WTC11 (cell line): ENCODE results near the gene C1QTNF8. TPM values are rescaled to one million over a fixed set of nuclear protein-coding genes. Genes with fewer than 3 reads are reported as not detected.

Source experiments
- ATAC-seq: fragments of 200-7000 bp; cut with Tn5 transposase; 2 replicates; pipeline ENCODE4 v1.10.0; 2021; ENCODE audit warnings: mild to moderate bottlenecking, moderate library complexity
- CTCF ChIA-PET: fragments of 300-600 bp; sonication (Branson Sonifier 250); formaldehyde crosslinking; loops from one replicate; lab custom pipeline; 2021; ENCODE audit warnings: antibody characterized with exemption; lab: Charles Lee
- POLR2A ChIA-PET: fragments of 350-600 bp; sonication (Branson Sonifier 250); formaldehyde crosslinking; loops from one replicate; lab custom pipeline; 2021; ENCODE audit warnings: antibody characterized with exemption; lab: Charles Lee
- DNase-seq: peaks from one replicate; pipeline ENCODE4 v3.0.0; 2021; ENCODE audit warnings: low spot score
- H3K27ac Mint-ChIP-seq: 2 replicates; pipeline ENCODE4 v1.8.0; 2021; ENCODE audit warnings: mixed read lengths
- H3K27me3 Mint-ChIP-seq: 2 replicates; pipeline ENCODE4 v1.8.0; 2021; ENCODE audit warnings: low read depth, mild to moderate bottlenecking, moderate library complexity, mixed read lengths
- H3K36me3 Mint-ChIP-seq: 2 replicates; pipeline ENCODE4 v1.8.0; 2021; ENCODE audit warnings: mixed read lengths
- H3K4me1 Mint-ChIP-seq: 2 replicates; pipeline ENCODE4 v1.8.0; 2022; ENCODE audit warnings: mixed read lengths
- H3K4me3 Mint-ChIP-seq: 2 replicates; pipeline ENCODE4 v1.8.0; 2021; ENCODE audit warnings: mild to moderate bottlenecking, moderate library complexity, mixed read lengths
- H3K9me3 Mint-ChIP-seq: 2 replicates; pipeline ENCODE4 v1.8.0; 2021; ENCODE audit warnings: mixed read lengths
- ATF2 ChIP-seq: sonication (generic); formaldehyde crosslinking; IDR thresholded peaks from 2 replicates; pipeline ENCODE4 v1.8.1; 2022; ENCODE audit warnings: low read depth, missing genetic modification reagents, borderline replicate concordance
- E2F5 ChIP-seq: sonication (generic); formaldehyde crosslinking; IDR thresholded peaks from 2 replicates; pipeline ENCODE4 v1.8.1; 2022; ENCODE audit warnings: mild to moderate bottlenecking, moderate library complexity, missing genetic modification reagents
- ERG ChIP-seq: fragments of 250-450 bp; sonication (Bioruptor Pico); IDR thresholded peaks from 2 replicates; pipeline ENCODE4 v1.8.0; 2021; ENCODE audit warnings: mild to moderate bottlenecking
- FOXK1 ChIP-seq: sonication (generic); formaldehyde crosslinking; IDR thresholded peaks from 2 replicates; pipeline ENCODE4 v1.8.0; 2022; ENCODE audit warnings: mild to moderate bottlenecking, moderate library complexity, missing genetic modification reagents
- GABPB1 ChIP-seq: sonication (generic); formaldehyde crosslinking; IDR thresholded peaks from 2 replicates; pipeline ENCODE4 v1.8.1; 2023; ENCODE audit warnings: mild to moderate bottlenecking, missing genetic modification reagents
- GTF2I ChIP-seq: fragments of 250-450 bp; sonication (Bioruptor Pico); conservative IDR thresholded peaks from 2 replicates; pipeline ENCODE4 v1.4.0; 2021; ENCODE audit warnings: mild to moderate bottlenecking
- MXD4 ChIP-seq: fragments of 250-450 bp; sonication (Bioruptor Pico); IDR thresholded peaks from 2 replicates; pipeline ENCODE4 v1.8.0; 2021; ENCODE audit warnings: mild to moderate bottlenecking, moderate library complexity, borderline replicate concordance
- PRRX2 ChIP-seq: fragments of 250-450 bp; sonication (Bioruptor Pico); IDR thresholded peaks from 2 replicates; pipeline ENCODE4 v1.8.0; 2021; ENCODE audit warnings: mild to moderate bottlenecking
- SP1 ChIP-seq: sonication (generic); formaldehyde crosslinking; conservative IDR thresholded peaks from 2 replicates; pipeline ENCODE4 v1.8.1; 2022; ENCODE audit warnings: missing genetic modification reagents
- USF2 ChIP-seq: sonication (generic); formaldehyde crosslinking; IDR thresholded peaks from 2 replicates; pipeline ENCODE4 v1.8.1; 2023; ENCODE audit warnings: mild to moderate bottlenecking, missing genetic modification reagents, moderate library complexity
- total RNA-seq: library from RNA; stranded (reverse); gene quantifications from 3 replicates; pipeline ENCODE4 v1.2.3, GENCODE V29; 2021
- TF ChIP-seq, protein P1 (sequence below): sonication (generic); formaldehyde crosslinking; IDR thresholded peaks from 2 replicates; pipeline ENCODE4 v1.8.0; 2022; ENCODE audit warnings: mild to moderate bottlenecking, missing genetic modification reagents

The C1QTNF8 gene
- total RNA-seq, 1 experiment from 2014 or later, result 0.13 TPM

DNA sequence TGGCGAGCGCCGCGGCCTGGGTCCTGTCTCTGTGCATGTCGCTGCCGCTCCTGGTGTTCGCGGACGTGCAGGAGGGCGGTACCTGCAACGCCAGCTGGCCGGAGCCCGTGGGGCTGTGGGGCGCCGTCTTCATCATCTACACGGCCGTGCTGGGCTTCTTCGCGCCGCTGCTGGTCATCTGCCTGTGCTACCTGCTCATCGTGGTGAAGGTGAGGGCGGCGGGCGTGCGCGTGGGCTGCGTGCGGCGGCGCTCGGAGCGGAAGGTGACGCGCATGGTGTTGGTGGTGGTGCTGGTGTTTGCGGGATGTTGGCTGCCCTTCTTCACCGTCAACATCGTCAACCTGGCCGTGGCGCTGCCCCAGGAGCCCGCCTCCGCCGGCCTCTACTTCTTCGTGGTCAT lies 16.7 kb downstream of the C1QTNF8 start:
- TF ChIP-seq ERG (CRISPR knock-in tag) (no peak), SP1 (CRISPR knock-in tag) (no peak), GTF2I (CRISPR knock-in tag) (no peak), PRRX2 (CRISPR knock-in tag) (no peak), MXD4 (CRISPR knock-in tag) (no peak), FOXK1 (CRISPR knock-in tag) (no peak), ATF2 (CRISPR knock-in tag) (no peak), USF2 (CRISPR knock-in tag) (no peak)
- DNase-seq, result no peak
- H3K27me3 Mint-ChIP-seq, result no peaks in the 10 kb centered on the region
- H3K27ac Mint-ChIP-seq, result no peak overlapping the region
- ChIA-PET CTCF (interaction anchor here (1.0 kb wide), 1 partner anchor 143 kb away, joined by 3 read pairs; no protein-coding TSS in a partner anchor), POLR2A (no interaction called here)
- no peaks in the 10 kb centered on the region for H3K9me3 Mint-ChIP-seq
- H3K36me3 Mint-ChIP-seq, result no peaks in the 10 kb centered on the region
- H3K4me1 Mint-ChIP-seq, result peaks cover 4% of the 10 kb centered on the region; the same call in 1 of the 2 replicates
- ATAC-seq, result no peak
- no peak overlapping the region for H3K4me3 Mint-ChIP-seq

DNA sequence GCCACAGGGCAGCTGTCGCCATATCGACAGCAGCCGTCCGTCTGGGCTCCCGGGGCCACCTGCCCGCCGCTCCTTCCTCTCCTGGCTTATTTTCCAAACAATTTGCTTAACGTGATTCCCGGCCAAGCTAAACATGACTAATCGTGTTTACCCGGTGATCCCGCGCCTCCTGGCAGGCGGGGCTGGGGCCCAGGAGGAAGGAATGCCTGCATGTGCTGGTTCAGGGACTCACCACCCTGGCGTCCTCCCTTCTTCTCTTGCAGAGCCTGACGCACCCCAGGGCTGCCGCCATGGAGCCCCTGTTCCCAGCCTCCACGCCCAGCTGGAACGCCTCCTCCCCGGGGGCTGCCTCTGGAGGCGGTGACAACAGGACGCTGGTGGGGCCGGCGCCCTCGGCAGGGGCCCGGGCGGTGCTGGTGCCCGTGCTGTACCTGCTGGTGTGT lies 17.4 kb downstream of the C1QTNF8 start:
- no peak for ATAC-seq
- H3K4me1 Mint-ChIP-seq, result peaks cover 4% of the 10 kb centered on the region; the same call in 1 of the 2 replicates
- CTCF ChIA-PET, result interaction anchor here (0.9 kb wide), 1 partner anchor 21 kb away, joined by 3 read pairs; no protein-coding TSS in a partner anchor
- no peak overlapping the region for H3K27ac Mint-ChIP-seq
- POLR2A ChIA-PET, result no interaction called here
- TF ChIP-seq GABPB1 (CRISPR knock-in tag) (peak; percentile 58; the same call in 1 of the 2 replicates), E2F5 (CRISPR knock-in tag) (no peak)
- TF ChIP-seq, protein P1, sequence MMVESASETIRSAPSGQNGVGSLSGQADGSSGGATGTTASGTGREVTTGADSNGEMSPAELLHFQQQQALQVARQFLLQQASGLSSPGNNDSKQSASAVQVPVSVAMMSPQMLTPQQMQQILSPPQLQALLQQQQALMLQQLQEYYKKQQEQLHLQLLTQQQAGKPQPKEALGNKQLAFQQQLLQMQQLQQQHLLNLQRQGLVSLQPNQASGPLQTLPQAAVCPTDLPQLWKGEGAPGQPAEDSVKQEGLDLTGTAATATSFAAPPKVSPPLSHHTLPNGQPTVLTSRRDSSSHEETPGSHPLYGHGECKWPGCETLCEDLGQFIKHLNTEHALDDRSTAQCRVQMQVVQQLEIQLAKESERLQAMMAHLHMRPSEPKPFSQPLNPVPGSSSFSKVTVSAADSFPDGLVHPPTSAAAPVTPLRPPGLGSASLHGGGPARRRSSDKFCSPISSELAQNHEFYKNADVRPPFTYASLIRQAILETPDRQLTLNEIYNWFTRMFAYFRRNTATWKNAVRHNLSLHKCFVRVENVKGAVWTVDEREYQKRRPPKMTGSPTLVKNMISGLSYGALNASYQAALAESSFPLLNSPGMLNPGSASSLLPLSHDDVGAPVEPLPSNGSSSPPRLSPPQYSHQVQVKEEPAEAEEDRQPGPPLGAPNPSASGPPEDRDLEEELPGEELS (CRISPR knock-in tag), result no peak
- no peaks in the 10 kb centered on the region for H3K9me3 Mint-ChIP-seq
- no peaks in the 10 kb centered on the region for H3K36me3 Mint-ChIP-seq
- no peak for DNase-seq
- no peaks in the 10 kb centered on the region for H3K27me3 Mint-ChIP-seq
- H3K4me3 Mint-ChIP-seq, result no peak overlapping the region

- no peak for TF ChIP-seq ERG (CRISPR knock-in tag)
- Mint-ChIP-seq H3K9me3 (no peaks in the 10 kb centered on the region), H3K36me3 (no peaks in the 10 kb centered on the region), H3K27ac (no peak overlapping the region), H3K27me3 (no peaks in the 10 kb centered on the region), H3K4me3 (no peak overlapping the region), H3K4me1 (peaks cover 4% of the 10 kb centered on the region; the same call in 1 of the 2 replicates)
- ChIA-PET POLR2A (no interaction called here), CTCF (interaction anchor here (0.9 kb wide), 1 partner anchor 21 kb away, joined by 3 read pairs; no protein-coding TSS in a partner anchor)
- DNase-seq, result no peak
- no peak for ATAC-seq
Measured at GRCh38 chr16:1077877-1078578, 18.0 kb downstream of the C1QTNF8 start.
